GF-D8 (cell line): Measurements from ENCODE around the gene LRMDA.

Experiments used
- DNase-seq: peaks from one replicate; lab custom pipeline; 2025; lab: John Stamatoyannopoulos, UW

LRMDA gene

GRCh38 chr10:76172020-76172419, 740.6 kb downstream of the LRMDA start:
- DNase-seq, result no peak

- no peak for DNase-seq
Measured at GRCh38 chr10:76175533-76176165, 744.2 kb downstream of the LRMDA start.

GRCh38 chr10:76176166-76176550, 744.7 kb downstream of the LRMDA start:
- no peak for DNase-seq

- DNase-seq, result no peak
Measured at GRCh38 chr10:76177936-76178335, 746.5 kb downstream of the LRMDA start.

GRCh38 chr10:76178532-76179292, 747.3 kb downstream of the LRMDA start:
- DNase-seq, result no peak

GRCh38 chr10:76179806-76180205, 748.4 kb downstream of the LRMDA start:
- no peak for DNase-seq

- no peak for DNase-seq
Measured at GRCh38 chr10:76184647-76185046, 753.2 kb downstream of the LRMDA start.

- DNase-seq, result no peak
Measured at GRCh38 chr10:76185471-76186301, 754.3 kb downstream of the LRMDA start.

- no peak for DNase-seq
Measured at GRCh38 chr10:76188216-76188615, 756.8 kb downstream of the LRMDA start.

- no peak for DNase-seq
Measured at GRCh38 chr10:76190634-76191270, 759.3 kb downstream of the LRMDA start.

GRCh38 chr10:76191336-76191735, 759.9 kb downstream of the LRMDA start:
- DNase-seq, result no peak

GRCh38 chr10:76192151-76192550, 760.7 kb downstream of the LRMDA start:
- no peak for DNase-seq

- no peak for DNase-seq
Measured at GRCh38 chr10:76192694-76193320, 761.4 kb downstream of the LRMDA start.

GRCh38 chr10:76195654-76196390, 764.4 kb downstream of the LRMDA start:
- no peak for DNase-seq

GRCh38 chr10:76197293-76197692, 765.9 kb downstream of the LRMDA start:
- no peak for DNase-seq

GRCh38 chr10:76198287-76199035, 767.0 kb downstream of the LRMDA start:
- no peak for DNase-seq

- no peak for DNase-seq
Measured at GRCh38 chr10:76201962-76202361, 770.5 kb downstream of the LRMDA start.

GRCh38 chr10:76202777-76203176, 771.4 kb downstream of the LRMDA start:
- DNase-seq, result no peak

GRCh38 chr10:76205361-76205760, 773.9 kb downstream of the LRMDA start:
- DNase-seq, result no peak

- DNase-seq, result no peak
Measured at GRCh38 chr10:76206797-76207352, 775.5 kb downstream of the LRMDA start.
